ENCODE measurements around the gene CCT7.

The CCT7 gene

GRCh38 chr2:73227086-73227485 is 7.0 kb upstream of the CCT7 start:
- DNase-seq (ENCODE audit: low spot score) = no peak

- DNase-seq (ENCODE audit: low spot score) = no peak
Measured at GRCh38 chr2:73228631-73229030, 5.5 kb upstream of the CCT7 start.

- DNase-seq (ENCODE audit: low spot score) = no peak
Measured at GRCh38 chr2:73232403-73233153, 1.5 kb upstream of the CCT7 start.

- peak; percentile 97 for DNase-seq (ENCODE audit: low spot score)
Measured at GRCh38 chr2:73233154-73233931, 765 bp upstream of the CCT7 start, which contains the start of gene PRADC1. TSS of gene PRADC1 (minus strand) at chr2:73233239. CDS start at chr2:73233160, 79 bp downstream.

GRCh38 chr2:73235315-73236028 is 1.4 kb downstream of the CCT7 start:
- no peak for DNase-seq (ENCODE audit: low spot score)

- DNase-seq (ENCODE audit: low spot score) = no peak
Measured at GRCh38 chr2:73237168-73237567, 3.1 kb downstream of the CCT7 start.

GRCh38 chr2:73238149-73238548 is 4.0 kb downstream of the CCT7 start:
- DNase-seq (ENCODE audit: low spot score) = no peak

- DNase-seq (ENCODE audit: low spot score) = no peak
Measured at GRCh38 chr2:73238976-73239375, 4.9 kb downstream of the CCT7 start.

GRCh38 chr2:73239776-73240175 is 5.7 kb downstream of the CCT7 start:
- no peak for DNase-seq (ENCODE audit: low spot score)

GRCh38 chr2:73243884-73244570 is 9.9 kb downstream of the CCT7 start:
- DNase-seq (ENCODE audit: low spot score) = no peak

GRCh38 chr2:73244580-73244979 is 10.5 kb downstream of the CCT7 start:
- DNase-seq (ENCODE audit: low spot score) = no peak

- DNase-seq (ENCODE audit: low spot score) = no peak
Measured at GRCh38 chr2:73246850-73247249, 12.7 kb downstream of the CCT7 start.

GRCh38 chr2:73249636-73250035 is 15.5 kb downstream of the CCT7 start:
- DNase-seq (ENCODE audit: low spot score) = no peak

- no peak for DNase-seq (ENCODE audit: low spot score)
Measured at GRCh38 chr2:73250872-73251846, 17.1 kb downstream of the CCT7 start.

GRCh38 chr2:73252238-73253027 is 18.3 kb downstream of the CCT7 start:
- DNase-seq (ENCODE audit: low spot score) = no peak

GRCh38 chr2:73253400-73253799 is 19.3 kb downstream of the CCT7 start:
- no peak for DNase-seq (ENCODE audit: low spot score)

- DNase-seq (ENCODE audit: low spot score) = no peak
Measured at GRCh38 chr2:73253901-73254300, 19.8 kb downstream of the CCT7 start.

GRCh38 chr2:73254343-73255006 is 20.4 kb downstream of the CCT7 start:
- no peak for DNase-seq (ENCODE audit: low spot score)

GRCh38 chr2:73255007-73255644 is 21.0 kb downstream of the CCT7 start:
- DNase-seq (ENCODE audit: low spot score) = no peak
